COLO668 (cell line): ENCODE measurements around the gene ITGAX.

Experiments used
- DNase-seq: peaks from one replicate; lab custom pipeline; 2025; ENCODE audit not compliant: unreplicated experiment; lab: John Stamatoyannopoulos, UW

Gene ITGAX

GRCh38 chr16:31371619-31372484 is 16.9 kb downstream of the ITGAX start:
- DNase-seq: no peak

GRCh38 chr16:31373235-31373634 is 18.3 kb downstream of the ITGAX start:
- DNase-seq: no peak

GRCh38 chr16:31375231-31375630 is 20.3 kb downstream of the ITGAX start:
- DNase-seq: no peak

- DNase-seq: peak; percentile 7
Measured at GRCh38 chr16:31376705-31377104, 21.7 kb downstream of the ITGAX start.

GRCh38 chr16:31377210-31377903 is 22.4 kb downstream of the ITGAX start:
- no peak for DNase-seq

GRCh38 chr16:31380201-31380600 is 25.2 kb downstream of the ITGAX start:
- DNase-seq: no peak

- peak; percentile 50 for DNase-seq
Measured at GRCh38 chr16:31382485-31383161, 27.6 kb downstream of the ITGAX start.

- no peak for DNase-seq
Measured at GRCh38 chr16:31385680-31386079, 30.7 kb downstream of the ITGAX start.

GRCh38 chr16:31386157-31386984 is 31.4 kb downstream of the ITGAX start:
- no peak for DNase-seq

- DNase-seq: no peak
Measured at GRCh38 chr16:31388535-31388934, 33.6 kb downstream of the ITGAX start.

GRCh38 chr16:31390504-31391041 is 35.6 kb downstream of the ITGAX start:
- no peak for DNase-seq

- DNase-seq: no peak
Measured at GRCh38 chr16:31393056-31393455, 38.1 kb downstream of the ITGAX start, which contains the start of gene ITGAD. TSS of gene ITGAD (plus strand) at chr16:31393335. CDS start at chr16:31393361, 26 bp downstream.

- no peak for DNase-seq
Measured at GRCh38 chr16:31395647-31396046, 40.7 kb downstream of the ITGAX start.

GRCh38 chr16:31397096-31397660 is 42.2 kb downstream of the ITGAX start:
- no peak for DNase-seq

- DNase-seq: no peak
Measured at GRCh38 chr16:31397701-31398100, 42.7 kb downstream of the ITGAX start.

- no peak for DNase-seq
Measured at GRCh38 chr16:31400191-31400590, 45.2 kb downstream of the ITGAX start.

- no peak for DNase-seq
Measured at GRCh38 chr16:31401436-31401835, 46.5 kb downstream of the ITGAX start.

- no peak for DNase-seq
Measured at GRCh38 chr16:31402687-31403086, 47.7 kb downstream of the ITGAX start.

GRCh38 chr16:31403590-31404352 is 48.8 kb downstream of the ITGAX start:
- DNase-seq: no peak
